K562 (cell line): ENCODE results near the gene PNPLA7. TPM values are rescaled to one million over a fixed set of nuclear protein-coding genes. Genes with fewer than 3 reads are reported as not detected.

Experiments used
- ARID3B ChIP-seq: fragments of 250-450 bp; sonication (Bioruptor Pico); IDR thresholded peaks from 2 replicates; pipeline ENCODE4 v1.4.0; 2020; ENCODE audit warnings: borderline replicate concordance
- FIP1L1 ChIP-seq: fragments of 200-400 bp; formaldehyde crosslinking; IDR thresholded peaks from 2 replicates; pipeline ENCODE4 v1.6.1; 2018; ENCODE audit warnings: mild to moderate bottlenecking, low read depth, low read length; ENCODE audit not compliant: poor library complexity, severe bottlenecking
- NFIX ChIP-seq: fragments of 250-450 bp; sonication (Bioruptor Pico); IDR thresholded peaks from 2 replicates; pipeline ENCODE4 v1.4.0; 2020; ENCODE audit warnings: low read depth, mild to moderate bottlenecking, moderate library complexity
- POLR2G ChIP-seq: fragments of 200-400 bp; formaldehyde crosslinking; IDR thresholded peaks from 2 replicates; pipeline ENCODE4 v1.6.1; 2017; ENCODE audit warnings: low read depth, mild to moderate bottlenecking, antibody characterized with exemption, low read length, moderate library complexity
- PPARD ChIP-seq: fragments of 250-450 bp; sonication (Bioruptor Pico); IDR thresholded peaks from 2 replicates; pipeline ENCODE4 v1.8.0; 2022; ENCODE audit warnings: inconsistent platforms, mild to moderate bottlenecking, moderate library complexity
- RREB1 ChIP-seq: fragments of 250-450 bp; sonication (Bioruptor Pico); IDR thresholded peaks from 2 replicates; pipeline ENCODE4 v1.4.0; 2020
- SIN3A ChIP-seq, 2 experiments: fragments of 150-350 bp in 1 of 2; IDR thresholded peaks; 2 replicates each; pipeline ENCODE4 v1.6.1; 2011 to 2016; ENCODE audit warnings: borderline replicate concordance in 2 of 2, low read depth in 2 of 2, low read length in 2 of 2, mild to moderate bottlenecking in 2 of 2, moderate library complexity in 2 of 2; ENCODE audit not compliant: control insufficient read depth in 1 of 2
- SIX5 ChIP-seq, 2 experiments: IDR thresholded peaks; 2 replicates each; pipeline ENCODE4 v1.6.1; 2011; ENCODE audit warnings: low read length in 2 of 2, borderline replicate concordance in 1 of 2, low read depth in 1 of 2, mild to moderate bottlenecking in 1 of 2, moderate library complexity in 1 of 2; ENCODE audit not compliant: insufficient read depth in 1 of 2
- SMAD4 ChIP-seq: fragments of 250-450 bp; sonication (Bioruptor Pico); conservative IDR thresholded peaks from 2 replicates; pipeline ENCODE4 v1.8.0; 2021; ENCODE audit warnings: inconsistent platforms, mild to moderate bottlenecking, moderate library complexity
- SRF ChIP-seq, 2 experiments: fragments of 250-450, 450-650 bp in 1 of 2; sonication (Bioruptor Pico) in 1 of 2; sonication (generic) in 1 of 2; formaldehyde crosslinking; IDR thresholded peaks; 2 replicates each; pipeline versions ENCODE4 v1.5.0 to v1.5.1; 2020 to 2022; ENCODE audit warnings: mild to moderate bottlenecking in 1 of 2, missing genetic modification reagents in 1 of 2
- TBP ChIP-seq: optimal IDR thresholded peaks from 2 replicates; pipeline ENCODE3; 2011; ENCODE audit warnings: low read depth, low read length, improper control_type of control experiment
- WHSC1 ChIP-seq: IDR thresholded peaks from one replicate; pipeline ENCODE4 v1.6.1; 2012; ENCODE audit warnings: low read length, control low read depth, inconsistent platforms
- ZC3H8 ChIP-seq: fragments of 450-650 bp; IDR thresholded peaks from 2 replicates; pipeline ENCODE4 v1.6.1; 2017
- ZFX ChIP-seq: sonication (generic); formaldehyde crosslinking; IDR thresholded peaks from 2 replicates; pipeline ENCODE4 v1.8.0; 2022; ENCODE audit warnings: mild to moderate bottlenecking, missing genetic modification reagents, moderate library complexity
- ZNF589 ChIP-seq: fragments of 200-800 bp; sonication (Bioruptor generic); IDR thresholded peaks from 2 replicates; pipeline ENCODE4 v1.6.1; 2016; ENCODE audit warnings: low read depth, missing genetic modification characterization, missing compliant biosample characterization
- ZNF639 ChIP-seq, 2 experiments: fragments of 200-800 bp in 1 of 2; sonication (Bioruptor generic) in 1 of 2; sonication (generic) in 1 of 2; formaldehyde crosslinking in 1 of 2; IDR thresholded peaks in 1 of 2; conservative IDR thresholded peaks in 1 of 2; 2 replicates each; pipeline versions ENCODE4 v1.5.0 to v1.6.1; 2016 to 2020; ENCODE audit warnings: missing compliant biosample characterization in 1 of 2, missing genetic modification characterization in 1 of 2, missing genetic modification reagents in 1 of 2
- polyA plus RNA-seq, 8 experiments: library from polyadenylated mRNA; depleted of rRNA in 4 of 8; stranded (reverse) in 5 of 8; unstranded in 3 of 8; fragments of >200 nt; fragmentation: Nextera tagmentation in 2 of 8; fragmentation: Illumina TruSeq in 1 of 8; extraction: Ambion mirVana in 2 of 8; extraction: Trizol in 1 of 8; gene quantifications; 2 replicates each; pipeline versions ENCODE4 v1.2.1 to v1.2.3, GENCODE V29; 2011 to 2014; ENCODE audit warnings: inconsistent platforms in 1 of 8, missing spikeins in 1 of 8
- total RNA-seq, 7 experiments: library from RNA; depleted of rRNA in 6 of 7; stranded (reverse); fragments of >200 nt in 6 of 7; fragmentation: Illumina TruSeq in 2 of 7; extraction: Trizol in 2 of 7; gene quantifications; 2 replicates each; pipeline versions ENCODE4 v1.2.1 to v1.2.3, GENCODE V29; 2011 to 2021; ENCODE audit warnings: low replicate concordance in 1 of 7

The PNPLA7 gene
- total and polyA plus RNA-seq, 9 of the 15 experiments (the other 6 are each of a cell fraction or from before 2014, with no cell fraction given) = 0.01 to 0.85 (median 0.19) TPM; not detected in 1

- peak in 1 of 2 experiments; percentile 99; a peak in 2 of 4 replicates for TF ChIP-seq ZNF639 (CRISPR knock-in tag; conservative IDR thresholded peaks at IDR 0.05 in 1 of 2, IDR thresholded peaks at IDR 0.05 in 1 of 2)
- TF ChIP-seq SMAD4 = peak; percentile 64
- peak; percentile 46 for TF ChIP-seq FIP1L1
- no peak for TF ChIP-seq WHSC1
- TF ChIP-seq RREB1 (CRISPR knock-in tag) = 0 out of 2 replicates have a peak, but pooled peaks have one; percentile 43
- TF ChIP-seq SIX5 (IDR thresholded peaks at IDR 0.05; ENCODE audit: borderline replicate concordance in 1 of 2, insufficient read depth in 1 of 2, low read depth in 1 of 2, low read length in 2 of 2) = peak; percentile 48 to 50; a peak in 2 of 4 replicates
- TF ChIP-seq POLR2G = peak; percentile 86
- peak; percentile 86 for TF ChIP-seq ZNF589
- peak; percentile 70 for TF ChIP-seq TBP
- peak in 1 of 2 experiments; percentile 63; a peak in 1 of 4 replicates for TF ChIP-seq SRF (CRISPR knock-in tag; IDR thresholded peaks at IDR 0.05)
- no peak for TF ChIP-seq PPARD (CRISPR knock-in tag)
- no peak for TF ChIP-seq ZC3H8
- TF ChIP-seq ZFX (CRISPR knock-in tag) = peak; percentile 69
- peak; percentile 52 to 62; a peak in 2 of 4 replicates for TF ChIP-seq SIN3A (IDR thresholded peaks at IDR 0.05; ENCODE audit: borderline replicate concordance in 2 of 2, control insufficient read depth in 1 of 2, low read depth in 2 of 2, low read length in 2 of 2)
- no peak for TF ChIP-seq NFIX (CRISPR knock-in tag)
- TF ChIP-seq ARID3B (CRISPR knock-in tag) = no peak
These were observed 127.3 kb downstream of the PNPLA7 start, which contains the start of the genes EXD3 and NOXA1 (continued) for GRCh38 chr9:137422604-137423513.
